ENCODE measurements around the gene MRPL12. TPM values are rescaled to one million over a fixed set of nuclear protein-coding genes. Genes with fewer than 3 reads are reported as not detected.

The MRPL12 gene
- total and polyA plus RNA-seq, 2 of the 13 experiments (the other 11 are each of a cell fraction or from before 2014, with no cell fraction given) = 39.1 to 94.1 TPM

DNA sequence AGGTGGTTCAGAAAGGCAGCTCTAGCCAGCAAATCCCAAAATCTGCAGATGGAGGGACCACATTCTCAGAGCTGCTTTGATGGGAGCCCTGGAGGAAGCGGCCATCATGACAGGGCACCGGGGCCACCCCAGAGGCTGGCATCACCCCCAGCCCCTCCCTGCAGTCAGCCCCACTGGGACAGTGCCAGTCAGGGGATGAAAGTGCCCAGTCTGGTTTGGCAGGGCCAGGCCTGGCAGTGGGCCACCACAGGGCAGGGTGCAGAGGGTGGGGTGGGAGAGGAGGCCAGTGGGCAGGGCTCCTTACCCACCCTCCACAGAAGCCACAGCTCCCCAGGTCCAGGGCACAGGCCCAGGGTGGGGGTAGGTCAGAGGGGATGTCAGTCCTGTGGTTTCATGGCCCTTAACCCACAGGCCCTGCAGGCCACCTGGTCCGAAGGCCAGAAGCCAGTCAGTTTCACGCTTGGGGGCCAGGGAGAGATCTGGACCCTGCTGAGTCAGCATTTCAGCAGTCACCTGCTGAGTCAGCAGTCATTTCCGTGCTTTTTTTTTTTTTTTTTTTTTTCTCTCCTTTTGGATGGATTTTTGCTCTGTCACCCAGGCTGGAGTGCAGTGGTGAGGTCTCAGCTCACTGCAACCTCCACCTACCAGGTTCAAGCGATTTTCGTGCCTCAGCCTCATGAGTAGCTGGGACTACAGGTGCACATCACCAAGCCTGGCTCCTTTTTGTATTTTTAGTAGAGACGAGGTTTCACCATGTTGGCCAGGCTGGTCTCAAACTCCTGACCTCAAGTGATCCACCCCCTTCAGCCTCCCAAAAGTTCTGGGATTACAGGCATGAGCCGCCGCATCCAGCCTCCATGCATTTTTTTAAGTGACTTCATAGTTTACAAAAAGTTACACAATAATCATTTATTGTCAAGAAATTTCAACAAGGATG, 19.3 kb downstream of the MRPL12 start (continued):
- TF ChIP-seq, protein P1, sequence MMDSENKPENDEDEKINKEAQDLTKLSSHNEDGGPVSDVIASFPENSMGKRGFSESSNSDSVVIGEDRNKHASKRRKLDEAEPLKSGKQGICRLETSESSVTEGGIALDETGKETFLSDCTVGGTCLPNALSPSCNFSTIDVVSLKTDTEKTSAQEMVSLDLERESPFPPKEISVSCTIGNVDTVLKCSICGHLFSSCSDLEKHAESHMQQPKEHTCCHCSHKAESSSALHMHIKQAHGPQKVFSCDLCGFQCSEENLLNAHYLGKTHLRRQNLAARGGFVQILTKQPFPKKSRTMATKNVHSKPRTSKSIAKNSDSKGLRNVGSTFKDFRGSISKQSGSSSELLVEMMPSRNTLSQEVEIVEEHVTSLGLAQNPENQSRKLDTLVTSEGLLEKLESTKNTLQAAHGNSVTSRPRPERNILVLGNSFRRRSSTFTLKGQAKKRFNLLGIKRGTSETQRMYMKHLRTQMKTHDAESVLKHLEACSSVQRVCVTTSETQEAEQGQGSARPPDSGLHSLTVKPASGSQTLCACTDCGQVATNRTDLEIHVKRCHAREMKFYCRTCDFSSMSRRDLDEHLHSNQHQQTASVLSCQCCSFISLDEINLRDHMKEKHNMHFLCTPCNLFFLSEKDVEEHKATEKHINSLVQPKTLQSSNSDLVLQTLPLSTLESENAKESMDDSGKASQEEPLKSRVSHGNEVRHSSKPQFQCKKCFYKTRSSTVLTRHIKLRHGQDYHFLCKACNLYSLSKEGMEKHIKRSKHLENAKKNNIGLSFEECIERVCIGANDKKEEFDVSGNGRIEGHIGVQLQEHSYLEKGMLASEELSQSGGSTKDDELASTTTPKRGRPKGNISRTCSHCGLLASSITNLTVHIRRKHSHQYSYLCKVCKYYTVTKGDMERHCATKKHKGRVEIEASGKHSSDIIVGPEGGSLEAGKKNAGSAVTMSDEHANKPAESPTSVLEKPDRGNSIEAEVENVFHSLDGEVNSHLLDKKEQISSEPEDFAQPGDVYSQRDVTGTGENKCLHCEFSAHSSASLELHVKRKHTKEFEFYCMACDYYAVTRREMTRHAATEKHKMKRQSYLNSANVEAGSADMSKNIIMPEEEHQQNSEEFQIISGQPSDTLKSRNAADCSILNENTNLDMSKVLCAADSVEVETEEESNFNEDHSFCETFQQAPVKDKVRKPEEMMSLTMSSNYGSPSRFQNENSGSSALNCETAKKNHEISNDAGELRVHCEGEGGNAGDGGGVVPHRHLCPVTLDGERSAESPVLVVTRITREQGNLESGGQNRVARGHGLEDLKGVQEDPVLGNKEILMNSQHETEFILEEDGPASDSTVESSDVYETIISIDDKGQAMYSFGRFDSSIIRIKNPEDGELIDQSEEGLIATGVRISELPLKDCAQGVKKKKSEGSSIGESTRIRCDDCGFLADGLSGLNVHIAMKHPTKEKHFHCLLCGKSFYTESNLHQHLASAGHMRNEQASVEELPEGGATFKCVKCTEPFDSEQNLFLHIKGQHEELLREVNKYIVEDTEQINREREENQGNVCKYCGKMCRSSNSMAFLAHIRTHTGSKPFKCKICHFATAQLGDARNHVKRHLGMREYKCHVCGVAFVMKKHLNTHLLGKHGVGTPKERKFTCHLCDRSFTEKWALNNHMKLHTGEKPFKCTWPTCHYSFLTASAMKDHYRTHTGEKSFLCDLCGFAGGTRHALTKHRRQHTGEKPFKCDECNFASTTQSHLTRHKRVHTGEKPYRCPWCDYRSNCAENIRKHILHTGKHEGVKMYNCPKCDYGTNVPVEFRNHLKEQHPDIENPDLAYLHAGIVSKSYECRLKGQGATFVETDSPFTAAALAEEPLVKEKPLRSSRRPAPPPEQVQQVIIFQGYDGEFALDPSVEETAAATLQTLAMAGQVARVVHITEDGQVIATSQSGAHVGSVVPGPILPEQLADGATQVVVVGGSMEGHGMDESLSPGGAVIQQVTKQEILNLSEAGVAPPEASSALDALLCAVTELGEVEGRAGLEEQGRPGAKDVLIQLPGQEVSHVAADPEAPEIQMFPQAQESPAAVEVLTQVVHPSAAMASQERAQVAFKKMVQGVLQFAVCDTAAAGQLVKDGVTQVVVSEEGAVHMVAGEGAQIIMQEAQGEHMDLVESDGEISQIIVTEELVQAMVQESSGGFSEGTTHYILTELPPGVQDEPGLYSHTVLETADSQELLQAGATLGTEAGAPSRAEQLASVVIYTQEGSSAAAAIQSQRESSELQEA (CRISPR knock-in tag; IDR thresholded peaks at IDR 0.05; ENCODE audit: not compliant biosample characterization) = peak; percentile 53
- TF ChIP-seq FOXC1 (CRISPR knock-in tag; IDR thresholded peaks at IDR 0.05; ENCODE audit: borderline replicate concordance) (no peak), ZNF431 (CRISPR knock-in tag; IDR thresholded peaks at IDR 0.05; ENCODE audit: borderline replicate concordance, low read depth) (peak; percentile 38; the same call in 1 of the 2 replicates), POLR2AphosphoS5 (IDR thresholded peaks at IDR 0.05; ENCODE audit: low read depth, low read length) (0 out of 2 replicates have a peak, but pooled peaks have one; percentile 15), KMT2B (CRISPR knock-in tag; IDR thresholded peaks at IDR 0.05) (no peak), SSRP1 (CRISPR knock-in tag; IDR thresholded peaks at IDR 0.05) (peak; percentile 75), ZNF589 (CRISPR knock-in tag; conservative IDR thresholded peaks at IDR 0.05) (no peak), PITX1 (CRISPR knock-in tag; IDR thresholded peaks at IDR 0.05) (no peak), MLXIP (CRISPR knock-in tag; IDR thresholded peaks at IDR 0.05; ENCODE audit: borderline replicate concordance) (no peak), SALL1 (CRISPR knock-in tag; IDR thresholded peaks at IDR 0.05) (0 out of 2 replicates have a peak, but pooled peaks have one; percentile 39), ZBTB4 (CRISPR knock-in tag; IDR thresholded peaks at IDR 0.05; ENCODE audit: borderline replicate concordance) (no peak), ZBTB8A (CRISPR knock-in tag; IDR thresholded peaks at IDR 0.05; ENCODE audit: borderline replicate concordance, low read depth) (no peak)

Data from HepG2 (cell line).